BE2C (cell line): ENCODE measurements around the gene TTC16.

ENCODE experiments used
- DNase-seq: peaks from one replicate; pipeline ENCODE4 v3.0.0-alpha.2; 2020
- H3K27me3 ChIP-seq: fragments of 250-450 bp; sonication (Bioruptor Pico); 2 replicates; pipeline ENCODE4 v1.5.1; 2020; ENCODE audit warnings: mild to moderate bottlenecking
- H3K36me3 ChIP-seq: fragments of 250-450 bp; sonication (Bioruptor Pico); 2 replicates; pipeline ENCODE4 v1.5.1; 2020; ENCODE audit warnings: mild to moderate bottlenecking
- H3K4me1 ChIP-seq: fragments of 250-450 bp; sonication (Bioruptor Pico); 2 replicates; pipeline ENCODE4 v1.5.1; 2020
- H3K4me3 ChIP-seq: 2 replicates; pipeline ENCODE4 v1.5.1; 2011; ENCODE audit warnings: low read depth, low read length
- H3K9me3 ChIP-seq: fragments of 250-450 bp; sonication (Bioruptor Pico); 2 replicates; pipeline ENCODE4 v1.5.1; 2020
- TF ChIP-seq, protein P1 (sequence below): IDR thresholded peaks from 2 replicates; pipeline ENCODE4 v1.5.1; 2012; ENCODE audit warnings: mild to moderate bottlenecking, low read depth, low read length

TTC16 gene

DNA sequence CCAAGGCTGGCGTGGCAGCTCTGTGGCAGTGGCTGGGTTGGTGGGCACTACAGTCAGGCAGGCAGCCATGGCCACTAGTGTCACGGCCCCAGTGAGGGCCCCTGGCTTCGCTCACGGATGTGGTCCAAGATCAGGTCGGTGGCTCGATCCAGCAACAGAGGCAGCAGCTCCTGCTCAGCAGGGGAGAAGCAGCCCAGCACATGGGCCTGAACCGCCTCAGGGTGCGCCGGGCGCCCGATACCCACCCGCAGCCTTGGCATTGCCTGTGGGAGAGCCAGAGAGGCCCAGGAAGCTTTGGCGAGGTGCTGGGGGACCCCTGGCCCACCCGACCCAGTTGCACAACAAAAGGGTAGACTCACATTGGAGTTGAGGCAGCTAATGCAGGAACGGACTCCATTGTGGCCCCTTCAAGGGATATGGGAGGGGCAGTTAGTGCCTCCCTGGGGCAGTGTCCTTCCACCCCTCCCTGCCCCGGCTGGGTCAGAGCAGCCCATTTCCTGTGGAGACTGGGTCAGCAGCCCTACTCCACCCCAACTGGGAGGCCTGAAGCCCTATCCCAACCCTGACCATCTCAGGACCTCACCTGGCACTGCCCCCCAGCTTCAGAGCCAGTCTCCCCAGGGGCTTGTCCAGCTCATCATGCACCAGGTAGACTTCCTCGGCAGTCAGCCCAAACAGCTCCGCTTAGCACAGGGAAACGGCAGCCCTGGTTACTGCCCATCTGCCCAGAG is 1.7 kb upstream of the TTC16 start:
- Histone ChIP-seq H3K27me3 (no peaks in the 10 kb centered on the region), H3K4me1 (peaks cover 4% of the 10 kb centered on the region), H3K36me3 (no peaks in the 10 kb centered on the region; the same call in 1 of the 2 replicates), H3K9me3 (0 out of 2 replicates have a peak, but pooled peaks cover under 1% of the 10 kb centered on the region), H3K4me3 (peak overlapping the region; percentile 88)
- no peak for DNase-seq
- TF ChIP-seq, protein P1, sequence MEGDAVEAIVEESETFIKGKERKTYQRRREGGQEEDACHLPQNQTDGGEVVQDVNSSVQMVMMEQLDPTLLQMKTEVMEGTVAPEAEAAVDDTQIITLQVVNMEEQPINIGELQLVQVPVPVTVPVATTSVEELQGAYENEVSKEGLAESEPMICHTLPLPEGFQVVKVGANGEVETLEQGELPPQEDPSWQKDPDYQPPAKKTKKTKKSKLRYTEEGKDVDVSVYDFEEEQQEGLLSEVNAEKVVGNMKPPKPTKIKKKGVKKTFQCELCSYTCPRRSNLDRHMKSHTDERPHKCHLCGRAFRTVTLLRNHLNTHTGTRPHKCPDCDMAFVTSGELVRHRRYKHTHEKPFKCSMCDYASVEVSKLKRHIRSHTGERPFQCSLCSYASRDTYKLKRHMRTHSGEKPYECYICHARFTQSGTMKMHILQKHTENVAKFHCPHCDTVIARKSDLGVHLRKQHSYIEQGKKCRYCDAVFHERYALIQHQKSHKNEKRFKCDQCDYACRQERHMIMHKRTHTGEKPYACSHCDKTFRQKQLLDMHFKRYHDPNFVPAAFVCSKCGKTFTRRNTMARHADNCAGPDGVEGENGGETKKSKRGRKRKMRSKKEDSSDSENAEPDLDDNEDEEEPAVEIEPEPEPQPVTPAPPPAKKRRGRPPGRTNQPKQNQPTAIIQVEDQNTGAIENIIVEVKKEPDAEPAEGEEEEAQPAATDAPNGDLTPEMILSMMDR = no peak

DNA sequence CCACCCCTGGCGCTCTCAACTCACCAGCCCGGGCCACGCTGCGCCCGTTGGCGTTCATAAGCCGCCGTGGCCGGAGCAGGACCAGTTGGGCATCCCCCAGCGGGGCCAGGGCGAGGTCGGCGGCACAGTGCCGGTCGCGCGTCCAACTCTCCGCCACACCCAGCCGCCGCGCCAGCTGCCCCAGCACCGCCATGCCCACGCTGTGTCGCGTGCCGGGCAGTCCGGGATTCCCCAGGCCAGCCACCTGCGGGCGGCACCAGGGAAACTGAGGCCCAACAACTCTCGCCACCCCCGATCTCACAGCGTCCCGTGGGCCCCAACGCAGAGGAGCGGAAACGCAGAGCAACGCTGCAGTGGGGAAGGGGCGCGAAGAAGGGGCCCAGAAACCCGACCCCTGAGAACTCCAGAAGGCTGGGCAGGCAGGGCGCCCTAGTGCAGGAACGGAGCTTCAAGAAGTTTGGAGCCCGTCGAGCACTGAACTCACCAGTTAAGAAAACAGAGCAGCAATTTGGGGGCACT is 869 bp upstream of the TTC16 start:
- Histone ChIP-seq H3K27me3 (no peaks in the 10 kb centered on the region), H3K36me3 (no peaks in the 10 kb centered on the region), H3K4me1 (peaks cover 8% of the 10 kb centered on the region), H3K9me3 (no peaks in the 10 kb centered on the region), H3K4me3 (peak overlapping the region; percentile 88)
- no peak for DNase-seq
- TF ChIP-seq, protein P1 = no peak

DNA sequence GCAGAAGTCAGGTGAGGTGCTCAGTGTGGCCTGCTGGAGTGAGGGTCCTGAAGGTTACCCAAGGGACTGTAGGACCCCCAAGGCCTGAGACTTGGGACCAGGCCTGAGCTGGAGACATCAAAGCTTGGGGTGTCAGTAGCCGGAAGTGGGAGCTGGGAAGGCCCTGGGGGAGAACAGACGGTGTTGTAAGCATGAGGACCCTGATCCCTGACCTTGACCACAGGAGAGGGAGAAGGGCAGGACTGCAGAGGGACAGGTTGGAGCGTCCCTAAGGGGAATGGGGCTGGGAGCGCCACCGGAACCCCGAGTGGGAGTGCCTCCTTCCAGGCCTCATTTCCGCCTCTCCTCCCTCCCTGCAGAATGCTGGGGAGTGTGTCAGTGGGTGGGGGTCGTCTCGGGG is 533 bp downstream of the TTC16 start:
- TF ChIP-seq, protein P1 = no peak
- Histone ChIP-seq H3K4me1 (peaks cover 10% of the 10 kb centered on the region), H3K36me3 (no peaks in the 10 kb centered on the region), H3K27me3 (no peaks in the 10 kb centered on the region), H3K9me3 (no peaks in the 10 kb centered on the region), H3K4me3 (no peak overlapping the region; the same call in 1 of the 2 replicates)
- DNase-seq = no peak

DNA sequence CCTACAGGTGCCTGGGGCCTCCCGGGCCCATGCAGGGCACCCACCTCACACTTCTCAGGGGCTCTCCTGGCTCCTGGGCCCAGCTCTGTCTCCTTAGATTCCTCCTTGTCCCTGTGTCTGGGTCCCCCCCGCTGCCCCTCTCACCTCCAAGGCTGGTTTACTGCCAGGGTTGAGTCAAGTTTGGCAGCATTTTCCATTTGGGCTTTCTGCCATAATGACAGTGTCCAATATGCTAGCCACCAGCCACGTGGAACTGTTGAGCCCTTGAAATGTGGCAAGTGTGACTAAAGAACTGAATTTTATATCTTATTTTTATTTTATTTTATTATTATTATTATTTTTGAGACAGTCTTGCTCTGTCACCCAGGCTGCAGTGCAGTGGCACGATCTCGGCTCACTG is 1.9 kb downstream of the TTC16 start:
- TF ChIP-seq, protein P1 = no peak
- peaks cover 10% of the 10 kb centered on the region for H3K4me1 ChIP-seq

DNA sequence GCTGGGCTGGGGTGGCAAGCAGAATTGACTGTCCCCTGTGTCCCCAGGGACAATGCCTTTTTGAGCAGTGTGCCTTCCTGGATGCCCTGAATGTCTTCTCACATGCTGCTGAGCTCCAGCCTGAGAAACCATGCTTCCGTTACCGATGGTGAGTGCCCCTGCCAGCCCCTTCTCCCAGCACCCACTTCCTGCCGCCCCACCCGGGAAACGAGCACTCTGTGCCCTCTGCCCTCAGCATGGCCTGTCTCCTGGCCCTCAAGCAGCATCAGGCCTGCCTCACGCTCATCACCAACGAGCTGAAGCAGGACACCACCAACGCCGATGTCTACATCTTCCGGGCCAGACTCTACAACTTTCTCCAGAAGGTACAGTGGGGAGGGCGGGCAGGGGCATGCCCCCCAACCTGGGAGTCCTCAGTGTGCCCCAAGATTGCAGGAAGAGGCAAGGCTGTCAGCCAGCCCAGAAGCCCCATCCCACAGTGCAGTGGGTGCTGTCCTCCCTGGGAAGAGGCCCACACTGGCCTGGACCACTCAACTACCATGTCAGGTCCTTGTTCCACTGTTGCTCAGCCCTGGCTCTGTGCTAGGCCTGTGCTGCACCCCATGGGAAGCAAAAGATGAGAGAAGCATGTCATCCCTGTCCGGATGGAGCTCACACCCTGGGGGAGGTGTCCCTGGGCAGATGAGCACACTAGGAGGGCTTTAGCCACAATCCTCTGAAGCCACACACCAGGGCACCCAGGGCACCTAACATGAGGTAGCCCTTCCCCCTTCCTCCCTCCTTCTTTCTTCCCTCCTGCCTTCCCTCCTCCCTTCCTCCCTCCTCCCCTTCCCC is 4.4 kb downstream of the TTC16 start:
- TF ChIP-seq, protein P1 = no peak
- no peaks in the 10 kb centered on the region for H3K27me3 ChIP-seq
- H3K9me3 ChIP-seq = no peaks in the 10 kb centered on the region
- no peaks in the 10 kb centered on the region for H3K36me3 ChIP-seq
- no peak overlapping the region for H3K4me3 ChIP-seq
- no peak for DNase-seq
- H3K4me1 ChIP-seq = peaks cover 15% of the 10 kb centered on the region

More for the DNA sequence above, 1.9 kb downstream of the TTC16 start:
- Histone ChIP-seq H3K4me3 (no peak overlapping the region), H3K36me3 (no peaks in the 10 kb centered on the region), H3K9me3 (no peaks in the 10 kb centered on the region), H3K27me3 (no peaks in the 10 kb centered on the region)
- DNase-seq = no peak

DNA sequence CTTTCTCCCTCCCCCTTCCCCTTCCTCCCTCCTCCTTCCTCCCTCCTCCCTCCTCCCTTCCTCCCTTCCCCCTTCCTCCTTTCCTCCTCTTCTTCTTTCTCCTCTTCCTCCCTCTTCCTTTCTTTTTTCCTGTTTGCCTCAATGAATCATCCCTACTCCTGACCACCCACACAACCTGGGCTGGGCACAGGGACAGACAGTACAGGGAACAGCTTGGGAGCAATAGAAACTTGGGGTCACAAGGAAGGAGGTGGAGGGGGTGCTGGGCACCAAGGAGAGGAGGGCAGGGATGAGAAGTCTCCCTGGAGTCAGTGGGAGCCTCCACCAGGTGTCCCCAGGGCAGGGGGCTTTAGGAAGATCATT is 5.0 kb downstream of the TTC16 start:
- Histone ChIP-seq H3K27me3 (no peaks in the 10 kb centered on the region), H3K36me3 (no peaks in the 10 kb centered on the region), H3K4me3 (no peak overlapping the region), H3K9me3 (no peaks in the 10 kb centered on the region), H3K4me1 (peaks cover 15% of the 10 kb centered on the region)
- TF ChIP-seq, protein P1 = no peak
- no peak for DNase-seq
